HuH-7.5 (cell line): ENCODE data around the gene AUTS2.

Experiments
- DNase-seq: peaks from one replicate; pipeline ENCODE4 v3.0.0; 2011; ENCODE audit warnings: low spot score

The AUTS2 gene

DNA sequence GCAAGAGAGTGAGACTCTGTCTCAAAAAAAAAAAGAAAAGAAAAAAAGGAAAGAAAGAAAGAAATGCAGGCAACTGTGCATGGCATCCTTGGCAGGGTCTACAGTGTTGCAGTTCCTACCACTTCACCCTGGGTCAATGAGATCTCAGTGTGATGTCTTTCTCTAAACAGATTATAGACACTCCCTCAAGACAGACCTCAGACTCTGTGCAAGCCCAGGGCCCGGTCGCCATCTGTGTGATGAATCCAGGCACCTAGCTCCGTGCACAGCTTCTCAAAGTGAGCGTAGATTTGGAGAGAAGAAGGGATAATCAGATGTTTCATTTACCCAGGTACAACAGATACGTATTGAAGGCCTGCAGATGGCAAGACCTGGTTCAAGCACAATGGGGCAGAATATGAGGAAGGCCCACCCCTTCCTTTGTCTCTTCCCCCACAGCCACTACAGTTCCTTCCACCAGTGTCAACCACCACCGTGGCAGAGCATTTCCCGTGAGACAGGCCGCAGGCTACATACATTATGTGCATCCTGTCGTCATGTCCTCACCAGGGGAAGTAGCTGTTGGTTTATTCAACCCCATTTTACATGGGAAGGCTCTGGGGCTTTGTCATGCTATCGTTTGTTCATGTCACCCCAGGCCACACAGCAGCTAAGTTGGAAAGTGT lies 1062.0 kb downstream of the AUTS2 start:
- DNase-seq: no peak

GRCh38 chr7:70660819-70661191 lies 1062.5 kb downstream of the AUTS2 start:
- no peak for DNase-seq

GRCh38 chr7:70663680-70664079 lies 1065.4 kb downstream of the AUTS2 start:
- no peak for DNase-seq

DNA sequence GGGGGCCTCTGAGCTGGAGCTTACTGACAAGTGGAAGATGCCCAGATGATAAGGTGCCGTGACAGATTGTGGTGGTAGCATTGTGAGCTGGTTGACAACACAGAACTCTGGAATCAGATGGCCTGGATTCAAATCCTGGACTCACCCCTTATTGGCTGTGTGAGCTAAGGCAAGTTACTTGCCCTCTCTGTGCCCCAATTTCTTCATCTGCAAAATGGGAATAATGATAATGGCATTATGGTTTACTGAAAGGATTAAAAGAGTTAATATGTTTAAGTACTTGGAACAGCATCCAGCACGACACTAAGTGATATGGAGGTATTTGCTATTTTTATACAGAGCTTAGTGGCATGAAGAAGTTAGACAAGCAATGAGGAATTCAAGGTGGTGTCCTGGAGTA lies 1067.7 kb downstream of the AUTS2 start:
- DNase-seq: no peak

GRCh38 chr7:70667406-70667805 lies 1069.1 kb downstream of the AUTS2 start:
- DNase-seq: no peak

DNA sequence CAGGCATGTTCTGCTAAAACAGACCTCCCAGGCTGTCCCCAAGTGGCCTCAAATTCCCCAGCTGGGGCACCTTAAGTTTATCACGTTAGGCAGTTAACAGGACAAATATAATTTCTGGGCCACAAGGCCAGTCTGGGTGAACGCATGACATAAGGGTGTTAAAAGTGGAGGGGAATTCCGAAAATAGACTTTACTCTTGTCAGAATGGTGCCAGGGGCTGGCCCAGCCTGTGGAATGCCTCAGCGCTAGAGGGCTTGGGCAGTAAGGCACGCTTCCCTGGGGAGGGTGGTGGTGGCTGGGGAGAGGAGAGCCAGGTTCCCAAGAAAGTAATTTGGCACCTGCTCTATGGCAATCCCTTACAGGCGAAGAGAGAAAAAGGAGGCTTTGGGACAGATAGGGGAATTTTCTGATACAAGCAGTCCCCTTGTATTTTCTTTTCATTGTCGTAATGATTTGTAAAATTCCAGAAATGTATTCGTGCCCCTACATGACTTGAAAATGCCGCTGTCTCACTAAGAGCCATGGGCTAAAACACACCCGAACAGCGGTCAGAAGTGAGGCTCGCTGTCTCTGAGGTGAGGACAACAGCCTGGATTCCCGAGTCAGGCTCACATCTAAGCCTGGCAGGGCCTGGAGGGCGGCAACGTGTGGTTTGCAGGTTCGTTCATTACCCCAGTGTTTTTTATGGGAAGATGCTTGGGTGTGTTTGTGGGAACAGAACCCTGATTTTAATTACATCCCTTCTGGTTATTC lies 1070.5 kb downstream of the AUTS2 start:
- DNase-seq: no peak

GRCh38 chr7:70669854-70670253 lies 1071.6 kb downstream of the AUTS2 start:
- DNase-seq: no peak

DNA sequence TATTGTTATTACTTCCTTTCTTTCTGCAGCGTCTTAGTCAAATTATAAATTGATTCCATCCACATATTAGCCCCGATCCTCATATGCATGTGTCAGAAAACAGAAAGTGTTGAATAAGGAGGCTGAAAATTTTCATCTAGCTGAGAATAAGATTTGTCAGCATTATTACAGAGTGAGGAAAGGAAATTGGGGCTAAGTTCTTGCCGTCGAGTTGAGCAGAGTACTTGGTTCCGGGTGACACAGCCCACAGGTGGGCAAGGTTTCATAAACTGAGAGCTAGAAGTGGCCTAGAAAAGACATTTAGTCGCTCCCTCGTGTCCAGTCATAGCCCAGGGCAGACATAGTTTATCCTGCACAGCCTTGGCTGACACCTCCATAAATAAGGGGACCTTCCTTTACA lies 1072.0 kb downstream of the AUTS2 start:
- no peak for DNase-seq

DNA sequence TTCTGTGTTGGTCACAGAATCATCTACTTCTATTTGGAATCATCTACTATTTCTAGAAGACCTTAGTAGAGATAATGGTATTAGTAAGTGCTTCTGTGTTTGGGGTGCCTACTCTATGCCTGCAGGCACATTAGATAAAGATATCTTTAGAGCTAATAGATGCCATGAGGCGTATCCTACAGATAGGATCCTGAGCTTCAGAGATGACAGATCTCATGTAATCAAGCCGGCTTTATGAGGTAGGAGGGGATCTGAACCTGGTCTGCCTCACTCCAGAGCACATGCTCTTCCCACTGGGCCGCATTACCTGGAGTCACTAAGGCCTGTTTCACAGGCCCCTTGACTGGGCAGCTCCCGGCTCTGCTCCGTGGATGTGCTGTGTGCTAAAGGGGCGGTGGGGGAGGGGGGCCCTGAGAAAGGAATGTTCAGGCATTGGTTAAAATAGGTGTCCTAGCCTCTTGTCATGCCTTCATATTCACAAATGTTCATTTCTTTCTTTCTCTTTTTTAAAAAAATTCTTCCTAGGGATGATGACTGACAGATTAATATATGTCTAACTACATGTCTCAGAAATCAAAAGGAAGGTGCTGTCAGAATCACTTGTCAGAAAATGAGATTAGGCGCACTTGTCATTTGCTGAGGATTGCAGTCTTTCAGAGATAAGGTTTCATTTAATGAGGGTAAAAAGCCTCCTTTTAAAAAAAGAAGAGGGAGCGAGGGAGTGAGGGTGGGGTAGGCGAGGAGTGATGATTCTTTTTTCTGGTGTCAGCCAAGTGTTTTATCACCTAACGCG lies 1075.7 kb downstream of the AUTS2 start:
- DNase-seq: no peak

DNA sequence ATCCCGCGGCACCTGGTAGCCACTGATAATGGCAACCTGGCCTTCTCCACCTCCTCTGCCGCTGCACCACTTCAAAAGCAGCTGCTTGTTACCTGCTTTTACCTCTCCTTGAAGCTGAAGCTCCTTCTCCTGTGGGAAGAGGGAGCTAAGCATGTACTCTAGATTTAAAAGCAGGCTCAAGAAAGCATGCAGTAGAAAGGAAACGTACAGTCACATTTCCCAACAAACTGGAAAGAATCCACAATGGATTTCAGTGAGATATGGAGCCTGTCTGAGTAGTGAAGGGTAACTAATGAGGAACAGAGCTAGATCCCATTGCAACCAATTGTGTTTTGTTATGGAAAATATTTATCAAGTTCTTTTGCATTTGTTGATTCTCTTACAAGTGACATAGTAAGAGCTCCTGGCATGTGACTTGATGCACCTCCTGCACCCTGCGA lies 1076.3 kb downstream of the AUTS2 start:
- DNase-seq: no peak

- no peak for DNase-seq
Observed at GRCh38 chr7:70676243-70676642, 1078.0 kb downstream of the AUTS2 start.

DNA sequence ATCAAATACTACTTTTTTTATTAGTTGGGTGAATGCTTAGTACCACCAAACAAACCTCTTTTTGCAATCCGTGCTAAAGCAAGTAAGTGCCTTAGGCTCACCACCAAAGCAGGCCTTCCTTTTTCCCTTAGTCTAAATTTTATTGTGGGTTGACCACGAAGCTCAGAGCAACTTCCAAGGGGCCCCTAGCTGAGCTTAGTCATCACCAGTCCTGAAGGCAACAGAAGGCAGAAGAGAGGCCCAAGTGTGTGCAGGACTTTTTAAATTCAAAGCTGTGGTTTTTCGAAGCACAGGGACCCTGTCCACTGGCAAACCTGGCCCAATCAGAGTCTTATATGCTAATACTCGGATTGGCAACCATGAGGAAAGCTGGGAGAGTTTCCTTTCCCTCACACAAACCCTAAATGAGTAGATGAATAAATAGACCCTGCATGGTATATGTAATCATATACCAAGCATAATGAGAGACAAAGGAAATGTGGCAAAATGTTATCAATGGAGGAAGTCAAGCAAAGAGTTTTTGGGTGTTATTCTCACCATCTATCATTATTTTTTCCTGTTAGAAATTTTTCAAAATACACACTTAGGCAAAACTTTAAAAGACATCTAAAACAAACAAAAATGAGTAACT lies 1080.5 kb downstream of the AUTS2 start:
- no peak for DNase-seq

DNA sequence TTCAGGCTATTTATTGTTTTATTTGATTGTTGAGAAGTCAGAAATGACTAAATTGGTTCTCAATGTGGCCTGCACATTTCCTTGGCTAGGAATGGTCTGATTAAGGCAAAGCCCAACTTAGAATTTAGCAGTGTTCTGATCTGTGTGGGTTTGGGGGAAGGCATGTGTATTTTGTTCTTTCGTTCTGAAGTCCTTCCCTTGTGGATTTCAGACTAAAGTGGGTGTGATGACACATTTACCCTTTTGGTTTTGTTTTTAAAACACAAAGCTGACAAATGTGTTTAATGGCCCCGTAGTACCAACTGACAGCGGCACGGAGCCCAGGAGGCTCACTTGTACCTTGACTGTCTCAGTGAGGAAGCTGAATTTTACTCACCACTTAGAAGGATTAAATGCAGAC lies 1081.4 kb downstream of the AUTS2 start:
- DNase-seq: no peak

DNA sequence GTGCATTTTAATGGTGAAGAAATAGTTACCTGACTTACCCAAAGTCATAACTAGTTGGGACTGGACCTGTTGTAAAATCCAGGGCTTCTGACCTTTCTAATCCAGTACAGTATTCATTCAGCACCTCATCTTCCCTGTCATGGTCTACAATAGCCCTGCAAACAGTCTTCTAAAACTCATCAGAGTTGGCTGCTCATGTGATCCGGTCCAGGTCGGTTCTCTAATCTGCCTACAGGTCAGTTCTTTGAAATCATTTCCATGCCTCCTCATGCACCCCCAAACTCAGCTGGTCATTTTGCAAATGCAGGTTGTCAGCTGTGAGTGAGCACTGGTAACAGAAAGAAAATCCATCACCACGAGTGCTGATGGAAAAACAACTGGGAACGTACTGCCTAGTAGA lies 1082.0 kb downstream of the AUTS2 start:
- DNase-seq: no peak

GRCh38 chr7:70680743-70681468 lies 1082.6 kb downstream of the AUTS2 start:
- DNase-seq: no peak

- no peak for DNase-seq
Observed at GRCh38 chr7:70681469-70682350, 1083.4 kb downstream of the AUTS2 start.

- DNase-seq: no peak
Observed at GRCh38 chr7:70684173-70684572, 1085.9 kb downstream of the AUTS2 start.

GRCh38 chr7:70693321-70693685 lies 1095.0 kb downstream of the AUTS2 start:
- DNase-seq: peak; percentile 36

- DNase-seq: peak; percentile 74
Observed at GRCh38 chr7:70693686-70694433, 1095.6 kb downstream of the AUTS2 start.

GRCh38 chr7:70694434-70694970 lies 1096.2 kb downstream of the AUTS2 start:
- peak; percentile 60 for DNase-seq
